ENCODE results near the gene RITA1. TPM values are rescaled to one million over a fixed set of nuclear protein-coding genes. Genes with fewer than 3 reads are reported as not detected.

The RITA1 gene
- total RNA-seq, 1 donor from 2014 or later, result 26.6 TPM

- DNase-seq (ENCODE audit: low read depth), result no peak
- H3K4me3 ChIP-seq (ENCODE audit: low read depth, low read length), result no peak overlapping the region
- no peak for TF ChIP-seq CTCF (conservative IDR thresholded peaks at IDR 0.05; ENCODE audit: low read depth, low read length)
Measured at GRCh38 chr12:113181975-113182374, 3.5 kb upstream of the RITA1 start.

- no peak for TF ChIP-seq CTCF (conservative IDR thresholded peaks at IDR 0.05; ENCODE audit: low read depth, low read length)
- no peak for DNase-seq (ENCODE audit: low read depth)
- H3K4me3 ChIP-seq (ENCODE audit: low read depth, low read length), result no peak overlapping the region
Measured at GRCh38 chr12:113183030-113183589, 2.4 kb upstream of the RITA1 start.

- TF ChIP-seq CTCF (conservative IDR thresholded peaks at IDR 0.05; ENCODE audit: low read depth, low read length), result no peak
Measured at GRCh38 chr12:113184098-113184899, 1.2 kb upstream of the RITA1 start.

GRCh38 chr12:113184900-113185179, 681 bp upstream of the RITA1 start:
- TF ChIP-seq CTCF (conservative IDR thresholded peaks at IDR 0.05; ENCODE audit: low read depth, low read length), result no peak
- peak; percentile 55 for DNase-seq (ENCODE audit: low read depth)

More at GRCh38 chr12:113184098-113184899, 1.2 kb upstream of the RITA1 start:
- no peak for DNase-seq (ENCODE audit: low read depth)
- peak overlapping the region; percentile 91 for H3K4me3 ChIP-seq (ENCODE audit: low read depth, low read length)

GRCh38 chr12:113186033-113186365, 478 bp downstream of the RITA1 start:
- H3K4me3 ChIP-seq (ENCODE audit: low read depth, low read length), result peak overlapping the region; percentile 91
- no peak for TF ChIP-seq CTCF (conservative IDR thresholded peaks at IDR 0.05; ENCODE audit: low read depth, low read length)
- DNase-seq (ENCODE audit: low read depth), result no peak

More at GRCh38 chr12:113184900-113185179, 681 bp upstream of the RITA1 start:
- peak overlapping the region; percentile 91 for H3K4me3 ChIP-seq (ENCODE audit: low read depth, low read length)

- TF ChIP-seq CTCF (conservative IDR thresholded peaks at IDR 0.05; ENCODE audit: low read depth, low read length), result no peak
- no peak for DNase-seq (ENCODE audit: low read depth)
- peak overlapping the region; percentile 91 for H3K4me3 ChIP-seq (ENCODE audit: low read depth, low read length)
Measured at GRCh38 chr12:113186666-113187325, 1.3 kb downstream of the RITA1 start.

Measured in epithelial cell of proximal tubule (primary cell).